NCI-H524 (cell line): ENCODE measurements around the gene TOX3.

Experiments used
- DNase-seq, 2 experiments: peaks; one replicate each; lab custom pipeline; 2025; lab: John Stamatoyannopoulos, UW

Gene TOX3

GRCh38 chr16:52398021-52398420 is 148.9 kb downstream of the TOX3 start:
- DNase-seq: no peak

- DNase-seq: no peak
These were observed 153.5 kb downstream of the TOX3 start for GRCh38 chr16:52393448-52393847.

- no peak for DNase-seq
These were observed 157.9 kb downstream of the TOX3 start for GRCh38 chr16:52389045-52389444.
